Measurements from ENCODE around the gene ZRANB2. TPM values are rescaled to one million over a fixed set of nuclear protein-coding genes. Genes with fewer than 3 reads are reported as not detected.

ZRANB2 gene
- total RNA-seq, 3 donors from 2014 or later = 90.9 to 149 (median 92.4) TPM

GRCh38 chr1:71072273-71072672 is 8.6 kb downstream of the ZRANB2 start:
- intact Hi-C loops (cut with DNase I; ENCODE audit: low total_unique reads) = no loop called here
- no peak for DNase-seq (ENCODE audit: low spot score in 2 of 2)
- H3K4me3 ChIP-seq = no peak overlapping the region

DNA sequence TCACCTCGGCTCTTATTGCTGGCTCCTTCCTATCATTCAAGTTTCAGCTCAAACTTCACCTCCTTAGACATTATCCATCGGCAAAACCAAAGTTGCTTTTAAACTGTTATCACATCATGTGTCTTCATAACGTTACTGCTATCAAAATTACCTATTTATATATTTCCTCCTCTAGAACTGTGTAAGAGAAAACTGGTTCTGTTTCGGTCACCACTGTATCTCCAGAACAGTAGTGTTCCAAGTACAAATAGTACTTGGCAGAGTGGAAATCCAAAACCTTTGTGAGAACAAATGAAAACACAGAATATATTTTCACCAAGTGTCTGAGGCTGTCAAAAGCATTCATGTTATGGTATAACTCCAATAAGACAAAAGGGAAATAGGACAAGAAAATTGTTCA is 9.1 kb downstream of the ZRANB2 start:
- H3K4me3 ChIP-seq = no peak overlapping the region
- H3K27ac ChIP-seq = no peak overlapping the region
- H3K4me1 ChIP-seq = no peaks in the 10 kb centered on the region
- DNase-seq (ENCODE audit: low spot score in 2 of 2) = no peak
- peaks cover 14% of the 10 kb centered on the region for H3K36me3 ChIP-seq
- intact Hi-C loops (cut with DNase I; ENCODE audit: low total_unique reads) = no loop called here
- TF ChIP-seq, protein P1, sequence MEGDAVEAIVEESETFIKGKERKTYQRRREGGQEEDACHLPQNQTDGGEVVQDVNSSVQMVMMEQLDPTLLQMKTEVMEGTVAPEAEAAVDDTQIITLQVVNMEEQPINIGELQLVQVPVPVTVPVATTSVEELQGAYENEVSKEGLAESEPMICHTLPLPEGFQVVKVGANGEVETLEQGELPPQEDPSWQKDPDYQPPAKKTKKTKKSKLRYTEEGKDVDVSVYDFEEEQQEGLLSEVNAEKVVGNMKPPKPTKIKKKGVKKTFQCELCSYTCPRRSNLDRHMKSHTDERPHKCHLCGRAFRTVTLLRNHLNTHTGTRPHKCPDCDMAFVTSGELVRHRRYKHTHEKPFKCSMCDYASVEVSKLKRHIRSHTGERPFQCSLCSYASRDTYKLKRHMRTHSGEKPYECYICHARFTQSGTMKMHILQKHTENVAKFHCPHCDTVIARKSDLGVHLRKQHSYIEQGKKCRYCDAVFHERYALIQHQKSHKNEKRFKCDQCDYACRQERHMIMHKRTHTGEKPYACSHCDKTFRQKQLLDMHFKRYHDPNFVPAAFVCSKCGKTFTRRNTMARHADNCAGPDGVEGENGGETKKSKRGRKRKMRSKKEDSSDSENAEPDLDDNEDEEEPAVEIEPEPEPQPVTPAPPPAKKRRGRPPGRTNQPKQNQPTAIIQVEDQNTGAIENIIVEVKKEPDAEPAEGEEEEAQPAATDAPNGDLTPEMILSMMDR (IDR thresholded peaks at IDR 0.05) = no peak
- H3K27me3 ChIP-seq = no peaks in the 10 kb centered on the region
- H3K9me3 ChIP-seq = no peaks in the 10 kb centered on the region

More at GRCh38 chr1:71072273-71072672, 8.6 kb downstream of the ZRANB2 start:
- no peaks in the 10 kb centered on the region for H3K4me1 ChIP-seq
- H3K27me3 ChIP-seq = no peaks in the 10 kb centered on the region
- no peaks in the 10 kb centered on the region for H3K9me3 ChIP-seq
- TF ChIP-seq, protein P1 (IDR thresholded peaks at IDR 0.05) = no peak
- TF ChIP-seq POLR2AphosphoS5 (IDR thresholded peaks at IDR 0.05) (no peak), POLR2A (IDR thresholded peaks at IDR 0.05) (no peak)
- H3K36me3 ChIP-seq = peaks cover 14% of the 10 kb centered on the region
- H3K27ac ChIP-seq = no peak overlapping the region

DNA sequence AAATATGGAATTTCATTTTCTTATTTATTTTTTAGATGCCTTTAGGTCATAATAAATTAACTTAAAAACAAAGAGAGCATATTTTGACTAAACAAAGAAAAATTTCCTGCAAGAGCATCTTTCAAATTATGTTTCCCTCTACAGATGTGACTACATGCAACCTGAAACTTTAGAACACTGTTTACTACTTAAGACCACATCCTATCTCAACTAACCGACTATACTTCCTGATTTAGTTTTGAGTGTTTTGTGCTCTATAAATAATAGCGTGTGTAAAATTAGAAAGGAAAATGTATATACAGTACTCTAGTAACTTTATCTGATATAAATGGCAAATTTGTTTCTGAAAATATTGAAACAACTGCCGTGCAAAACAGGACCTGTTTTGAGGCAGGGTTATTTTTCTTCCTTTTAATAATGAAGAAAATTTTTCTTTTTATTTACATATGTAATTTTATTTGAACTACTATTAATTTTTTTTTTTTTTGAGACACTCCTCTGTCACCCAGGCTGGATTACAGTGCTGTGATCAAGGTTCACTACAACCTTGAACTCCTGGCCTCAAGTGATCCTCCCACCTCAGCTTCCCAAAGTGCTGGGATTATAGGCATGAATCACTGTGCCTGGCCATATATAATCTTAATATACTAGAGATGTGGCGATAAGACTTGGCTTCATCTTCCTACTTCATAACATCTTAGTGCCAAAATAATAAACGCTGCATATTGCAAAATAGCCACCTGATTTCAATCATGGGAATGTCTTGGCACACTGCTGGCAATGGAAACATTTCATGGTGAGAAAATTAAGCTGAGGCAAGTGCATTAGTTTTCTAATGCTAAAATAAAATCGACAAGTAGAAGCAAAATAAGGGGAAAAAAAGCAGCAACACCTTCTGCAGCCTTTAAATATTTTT is 12.3 kb downstream of the ZRANB2 start:
- no peaks in the 10 kb centered on the region for H3K4me1 ChIP-seq
- DNase-seq (ENCODE audit: low spot score in 2 of 2) = no peak
- intact Hi-C loops (cut with DNase I; ENCODE audit: low total_unique reads) = no loop called here
- H3K27ac ChIP-seq = no peak overlapping the region
- H3K27me3 ChIP-seq = no peaks in the 10 kb centered on the region
- TF ChIP-seq, protein P1 (IDR thresholded peaks at IDR 0.05) = no peak
- no peak for TF ChIP-seq POLR2AphosphoS5 (IDR thresholded peaks at IDR 0.05)
- TF ChIP-seq POLR2A (IDR thresholded peaks at IDR 0.05) = no peak
- no peaks in the 10 kb centered on the region for H3K9me3 ChIP-seq
- H3K4me3 ChIP-seq = no peak overlapping the region
- peaks cover 15% of the 10 kb centered on the region for H3K36me3 ChIP-seq

DNA sequence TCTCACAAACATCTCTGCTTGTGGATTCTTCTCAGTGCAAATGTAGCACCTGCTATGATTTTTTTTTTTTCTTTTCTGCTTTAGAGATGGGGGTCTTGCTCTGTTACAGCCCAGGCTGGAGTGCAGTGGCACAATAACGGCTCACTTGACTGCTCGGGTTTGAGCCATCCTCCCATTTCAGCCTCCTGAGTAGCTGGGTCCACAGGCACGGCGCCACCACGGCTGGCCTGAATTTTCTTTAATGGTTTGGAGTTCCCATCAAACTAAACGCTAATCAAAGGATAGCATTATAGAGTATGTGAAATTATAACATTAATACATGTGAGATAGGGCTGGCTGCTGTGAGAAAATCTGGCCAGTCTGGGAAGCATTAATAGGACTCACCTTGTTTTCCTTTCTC is 26.0 kb downstream of the ZRANB2 start:
- Histone ChIP-seq H3K9me3 (no peaks in the 10 kb centered on the region), H3K27me3 (peaks cover 0 to 3% of the 10 kb centered on the region in 2 donors), H3K27ac (no peak overlapping the region), H3K4me3 (no peak overlapping the region), H3K36me3 (no peaks in the 10 kb centered on the region), H3K4me1 (no peaks in the 10 kb centered on the region)
- intact Hi-C loops (cut with DNase I; ENCODE audit: low total_unique reads) = no loop called here
- TF ChIP-seq, protein P1 (IDR thresholded peaks at IDR 0.05) = no peak
- TF ChIP-seq POLR2AphosphoS5 (IDR thresholded peaks at IDR 0.05) (no peak), POLR2A (IDR thresholded peaks at IDR 0.05) (no peak)
- no peak for DNase-seq (ENCODE audit: low spot score in 2 of 2)

DNA sequence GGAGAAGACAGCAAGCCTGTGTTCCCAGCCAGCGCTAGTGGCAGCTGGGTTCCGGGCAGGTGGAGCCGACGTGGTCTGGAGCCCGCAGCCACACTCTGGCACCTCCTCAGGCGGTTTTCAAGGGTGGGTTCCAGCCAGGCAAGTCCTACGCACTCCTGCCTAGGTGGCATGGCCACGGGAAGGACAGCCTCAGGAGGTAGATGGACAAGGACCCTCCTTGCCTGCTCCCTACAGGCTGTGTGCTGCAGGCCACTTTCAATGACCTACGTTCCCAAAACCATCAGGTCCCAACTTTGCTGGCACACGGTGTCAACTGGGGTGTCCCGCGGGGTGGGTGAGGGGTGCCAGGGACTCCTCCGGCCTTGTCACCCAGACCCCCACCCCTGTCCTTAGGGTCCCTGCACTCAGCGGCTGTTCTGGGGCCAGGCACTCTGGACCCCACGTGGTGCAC is 26.5 kb downstream of the ZRANB2 start:
- TF ChIP-seq POLR2A (IDR thresholded peaks at IDR 0.05) (no peak), POLR2AphosphoS5 (IDR thresholded peaks at IDR 0.05) (no peak)
- TF ChIP-seq, protein P1 (IDR thresholded peaks at IDR 0.05) = no peak
- intact Hi-C loops (cut with DNase I; ENCODE audit: low total_unique reads) = no loop called here
- peaks cover 0 to 3% of the 10 kb centered on the region in 2 donors for H3K27me3 ChIP-seq

More for the DNA sequence above, 26.5 kb downstream of the ZRANB2 start:
- Histone ChIP-seq H3K27ac (no peak overlapping the region), H3K9me3 (no peaks in the 10 kb centered on the region), H3K4me3 (no peak overlapping the region), H3K36me3 (no peaks in the 10 kb centered on the region), H3K4me1 (no peaks in the 10 kb centered on the region)
- no peak for DNase-seq (ENCODE audit: low spot score in 2 of 2)

All from breast epithelium (tissue), 4 donors.